ENCODE data around the gene C1orf53. TPM values are rescaled to one million over a fixed set of nuclear protein-coding genes. Genes with fewer than 3 reads are reported as not detected.

The C1orf53 gene
- total and polyA plus RNA-seq, 12 donors, result 8.9 to 63.8 (median 15.4) TPM

DNA sequence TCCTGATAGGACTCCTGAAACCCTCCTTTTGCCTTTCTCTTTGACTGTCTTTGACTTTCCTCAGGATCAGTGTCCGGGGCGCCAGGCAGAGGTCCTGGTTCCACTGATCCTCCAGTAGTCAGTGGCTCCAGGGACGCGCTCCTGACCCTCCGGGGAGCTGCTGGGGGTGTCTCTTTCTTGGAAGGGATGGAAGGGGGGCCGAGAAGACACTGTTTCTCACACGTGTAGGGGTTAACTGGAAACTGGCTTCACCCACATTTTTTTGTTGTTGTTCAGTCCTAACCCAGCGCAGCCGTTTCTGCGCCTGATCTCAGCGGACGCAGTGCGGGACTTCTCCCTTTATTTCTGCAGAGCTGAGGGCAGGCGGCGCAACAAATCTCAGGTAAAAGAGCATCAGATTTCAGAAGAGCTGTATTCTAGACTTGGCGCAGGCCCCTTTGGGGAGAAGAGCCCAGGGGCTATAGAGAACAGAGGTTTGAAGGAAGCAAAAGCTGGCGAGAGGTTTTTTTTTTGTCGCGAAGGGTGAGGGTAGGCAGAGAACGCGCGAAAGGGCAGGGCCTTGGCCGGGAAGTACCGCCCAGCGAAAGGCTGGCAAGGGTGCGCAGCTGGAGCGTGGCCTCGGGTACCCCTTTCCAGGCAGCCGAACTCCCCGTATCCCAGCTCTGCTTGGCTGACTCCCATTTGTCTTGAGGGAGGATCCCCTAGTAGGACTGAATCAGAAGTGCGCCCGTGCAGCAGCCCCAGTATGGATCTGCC lies 10.5 kb downstream of the C1orf53 start:
- peaks cover 11 to 49% of the 10 kb centered on the region in 2 donors for H3K4me1 ChIP-seq (replicated peaks in 1 of 2)
- TF ChIP-seq, protein P1, sequence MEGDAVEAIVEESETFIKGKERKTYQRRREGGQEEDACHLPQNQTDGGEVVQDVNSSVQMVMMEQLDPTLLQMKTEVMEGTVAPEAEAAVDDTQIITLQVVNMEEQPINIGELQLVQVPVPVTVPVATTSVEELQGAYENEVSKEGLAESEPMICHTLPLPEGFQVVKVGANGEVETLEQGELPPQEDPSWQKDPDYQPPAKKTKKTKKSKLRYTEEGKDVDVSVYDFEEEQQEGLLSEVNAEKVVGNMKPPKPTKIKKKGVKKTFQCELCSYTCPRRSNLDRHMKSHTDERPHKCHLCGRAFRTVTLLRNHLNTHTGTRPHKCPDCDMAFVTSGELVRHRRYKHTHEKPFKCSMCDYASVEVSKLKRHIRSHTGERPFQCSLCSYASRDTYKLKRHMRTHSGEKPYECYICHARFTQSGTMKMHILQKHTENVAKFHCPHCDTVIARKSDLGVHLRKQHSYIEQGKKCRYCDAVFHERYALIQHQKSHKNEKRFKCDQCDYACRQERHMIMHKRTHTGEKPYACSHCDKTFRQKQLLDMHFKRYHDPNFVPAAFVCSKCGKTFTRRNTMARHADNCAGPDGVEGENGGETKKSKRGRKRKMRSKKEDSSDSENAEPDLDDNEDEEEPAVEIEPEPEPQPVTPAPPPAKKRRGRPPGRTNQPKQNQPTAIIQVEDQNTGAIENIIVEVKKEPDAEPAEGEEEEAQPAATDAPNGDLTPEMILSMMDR (IDR thresholded peaks at IDR 0.05), result no peak
- TF ChIP-seq POLR2A (IDR thresholded peaks at IDR 0.05), result no peak
- 5 to 10% (median 7%) methylated on average over 21 to 32 of the region's 32 CpGs for WGBS, 4 donors

DNA sequence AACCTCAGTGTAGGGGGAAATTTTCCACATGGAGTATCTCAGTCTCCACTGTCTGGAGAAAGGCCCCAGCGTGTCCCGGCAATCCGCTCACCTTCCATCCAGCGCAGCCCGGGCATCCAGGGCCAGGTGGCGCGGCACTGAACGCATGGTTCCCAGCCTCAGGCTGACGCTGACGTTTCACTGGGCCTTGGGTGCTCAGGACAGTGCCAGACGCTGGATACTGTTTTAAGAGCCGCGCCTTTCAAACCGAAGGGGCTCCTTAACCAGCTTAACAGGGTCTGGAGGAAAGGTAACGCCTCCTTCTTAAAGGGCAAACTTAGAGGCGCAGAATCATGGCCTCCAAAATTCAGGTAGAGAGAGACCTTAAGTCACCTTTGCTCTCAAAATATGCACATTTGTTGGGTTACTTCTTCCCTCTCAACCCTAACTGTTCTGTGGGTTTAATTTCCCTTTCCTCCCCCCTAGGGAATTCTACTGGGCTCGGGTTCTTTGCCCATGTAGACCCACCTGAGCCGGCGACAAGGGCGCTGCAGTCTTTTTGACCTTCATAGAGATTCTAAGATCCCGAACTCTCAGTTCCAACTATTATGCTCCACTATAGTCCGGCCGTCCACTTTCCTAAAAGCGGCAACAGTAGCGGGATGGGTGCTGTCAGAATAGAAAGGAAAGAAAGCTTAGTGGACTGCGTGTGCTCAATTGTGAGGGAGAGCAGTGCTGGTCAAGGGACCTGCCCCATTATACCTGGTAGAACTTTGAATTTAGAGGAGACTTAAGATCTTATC lies 11.3 kb downstream of the C1orf53 start:
- Histone ChIP-seq H3K27me3 (peaks cover 97% of the 10 kb centered on the region), H3K36me3 (replicated peaks in 1 of 2) (no peaks in the 10 kb centered on the region), H3K4me3 (no peak overlapping the region), H3K9me3 (replicated peaks in 1 of 3) (no peaks in the 10 kb centered on the region), H3K27ac (no peak overlapping the region), H3K4me1 (replicated peaks in 1 of 2) (peaks cover 19 to 55% of the 10 kb centered on the region in 2 donors)
- 18 to 33% (median 27%) methylated on average over 18 to 26 of the region's 26 CpGs for WGBS, 4 donors
- no peak for DNase-seq
- intact Hi-C loops (cut with DNase I), result no loop called here
- TF ChIP-seq POLR2A (IDR thresholded peaks at IDR 0.05), result no peak
- TF ChIP-seq, protein P1 (IDR thresholded peaks at IDR 0.05), result no peak

More for the DNA sequence above, 10.5 kb downstream of the C1orf53 start:
- H3K4me3 ChIP-seq, result no peak overlapping the region
- H3K27ac ChIP-seq, result no peak overlapping the region
- no peaks in the 10 kb centered on the region for H3K36me3 ChIP-seq (replicated peaks in 1 of 2)
- intact Hi-C loops (cut with DNase I), result no loop called here
- H3K27me3 ChIP-seq, result peaks cover 96% of the 10 kb centered on the region
- DNase-seq, result no peak
- H3K9me3 ChIP-seq (replicated peaks in 1 of 3), result no peaks in the 10 kb centered on the region

DNA sequence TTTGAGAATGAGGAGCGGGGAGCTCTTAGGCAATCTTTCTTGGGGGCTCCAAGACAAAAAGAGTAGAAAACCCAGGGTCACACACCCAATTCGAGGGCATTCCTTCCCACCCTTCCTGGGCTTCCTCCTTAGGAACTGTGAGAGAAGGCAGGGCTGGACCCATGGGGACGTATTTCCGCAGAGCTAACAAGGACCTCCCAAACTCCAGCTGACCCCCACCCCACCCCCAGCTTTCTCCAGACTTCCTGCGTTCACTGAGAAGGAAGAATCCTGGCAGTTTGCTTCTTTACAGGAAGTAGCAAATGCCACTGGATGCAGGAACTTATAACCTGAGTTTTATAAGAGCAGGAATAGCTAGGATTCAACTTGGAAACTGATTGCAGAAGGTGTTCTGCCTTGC lies 12.1 kb downstream of the C1orf53 start:
- H3K27ac ChIP-seq, result no peak overlapping the region
- peaks cover 97% of the 10 kb centered on the region for H3K27me3 ChIP-seq
- no peak for DNase-seq
- H3K4me1 ChIP-seq (replicated peaks in 1 of 2), result peaks cover 21 to 60% of the 10 kb centered on the region in 2 donors
- intact Hi-C loops (cut with DNase I), result no loop called here
- no peaks in the 10 kb centered on the region for H3K9me3 ChIP-seq (replicated peaks in 1 of 3)
- no peak overlapping the region for H3K4me3 ChIP-seq
- no peak for TF ChIP-seq POLR2A (IDR thresholded peaks at IDR 0.05)
- TF ChIP-seq, protein P1 (IDR thresholded peaks at IDR 0.05), result no peak
- 11 to 25% (median 14%) methylated on average over 5 of the region's 5 CpGs for WGBS, 4 donors
- H3K36me3 ChIP-seq (replicated peaks in 1 of 2), result no peaks in the 10 kb centered on the region

DNA sequence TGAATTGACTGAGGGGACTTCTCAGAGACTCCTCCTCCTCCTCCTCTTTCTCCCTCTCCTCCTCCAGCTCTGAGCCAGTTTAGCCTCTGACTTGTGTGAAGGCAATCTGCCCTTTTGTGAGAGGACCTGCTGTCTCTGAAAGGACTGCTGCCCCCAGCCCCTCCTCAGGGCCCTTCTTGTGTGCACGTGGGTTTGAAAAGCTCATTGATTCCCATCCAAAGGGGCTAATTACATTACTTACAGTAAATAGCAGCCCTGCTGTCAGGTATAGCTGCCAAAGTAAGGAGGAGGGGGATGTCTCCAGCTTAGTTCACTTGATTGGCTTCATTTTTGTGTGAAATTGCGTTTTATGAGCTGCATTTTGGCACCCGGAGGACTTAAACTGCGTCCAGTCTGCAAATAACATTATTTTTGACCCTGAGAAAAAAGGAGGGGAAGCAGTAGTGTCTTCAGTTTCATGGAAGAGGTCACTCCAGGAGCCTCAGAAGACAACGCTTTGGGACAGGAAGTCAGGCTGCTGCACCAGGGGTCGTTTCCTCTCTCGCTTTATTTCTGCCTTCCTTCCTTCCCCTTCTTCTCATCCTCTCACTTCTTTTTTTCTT lies 12.9 kb downstream of the C1orf53 start:
- no peak for DNase-seq
- Histone ChIP-seq H3K27ac (no peak overlapping the region), H3K36me3 (replicated peaks in 1 of 2) (no peaks in the 10 kb centered on the region), H3K4me3 (peak overlapping the region in 1 of 4 donors; percentile 35), H3K27me3 (peaks cover 97% of the 10 kb centered on the region), H3K9me3 (replicated peaks in 1 of 3) (no peaks in the 10 kb centered on the region), H3K4me1 (replicated peaks in 1 of 2) (peaks cover 21 to 63% of the 10 kb centered on the region in 2 donors)
- 6 to 11% (median 8%) methylated on average over 7 of the region's 7 CpGs for WGBS, 4 donors
- intact Hi-C loops (cut with DNase I), result no loop called here
- TF ChIP-seq, protein P1 (IDR thresholded peaks at IDR 0.05), result no peak
- no peak for TF ChIP-seq POLR2A (IDR thresholded peaks at IDR 0.05)

Measured in adrenal gland (tissue), 12 donors.